T-helper 17 cell (primary cell): ENCODE measurements around the gene PRPS1. TPM values are rescaled to one million over a fixed set of nuclear protein-coding genes. Genes with fewer than 3 reads are reported as not detected.
"Not testable (repeated sequence)": the region's sequence is repeated elsewhere in the genome, so short reads cannot be mapped to it uniquely, and the experiment has no call there.

Source experiments
- ATAC-seq: fragments of 150-1000 bp; cut with Tn5 transposase; 2 replicates; pipeline ENCODE4 v1.10.0; 2021; ENCODE audit warnings: mild to moderate bottlenecking, moderate library complexity
- DNase-seq, 3 donors: peaks; one replicate each; pipeline versions ENCODE4 v3.0.0 to v3.0.0-alpha.2; 2020 to 2021
- H3K9me3 ChIP-seq: one replicate; pipeline ENCODE4 v1.7.0; 2013; ENCODE audit warnings: low read length, mild to moderate bottlenecking; ENCODE audit not compliant: control insufficient read depth, poor library complexity, severe bottlenecking
- H3K27ac Mint-ChIP-seq: one replicate; pipeline ENCODE4 v1.8.0; 2022; ENCODE audit warnings: mild to moderate bottlenecking, moderate library complexity, mixed read lengths
- H3K27me3 Mint-ChIP-seq: one replicate; pipeline ENCODE4 v1.8.0; 2022; ENCODE audit warnings: mixed read lengths
- H3K36me3 Mint-ChIP-seq: one replicate; pipeline ENCODE4 v1.8.0; 2022; ENCODE audit warnings: low read depth, mixed read lengths
- H3K4me1 Mint-ChIP-seq: one replicate; pipeline ENCODE4 v1.8.0; 2022; ENCODE audit warnings: mild to moderate bottlenecking, mixed read lengths
- H3K4me3 Mint-ChIP-seq: one replicate; pipeline ENCODE4 v1.8.0; 2022; ENCODE audit warnings: mild to moderate bottlenecking, moderate library complexity, mixed read lengths
- total RNA-seq, 4 donors: library from RNA in 2 of 4; stranded (reverse) in 2 of 4; gene quantifications; one replicate each; pipeline ENCODE4 v1.2.3 and lab custom pipeline; 2022 to 2026

Gene PRPS1
- total RNA-seq, 2 donors from 2014 or later, result 68.9 to 69.1 TPM

GRCh38 chrX:107654872-107655761 is 26.8 kb downstream of the PRPS1 start:
- peak overlapping the region; percentile 64 for H3K4me3 Mint-ChIP-seq
- H3K4me1 Mint-ChIP-seq, result peaks cover 11% of the 10 kb centered on the region
- H3K36me3 Mint-ChIP-seq, result peaks cover 3% of the 10 kb centered on the region
- H3K9me3 ChIP-seq, result no peaks in the 10 kb centered on the region
- DNase-seq (peak; percentile 48 to 61 (median 50)), ATAC-seq (peak; percentile 90)
- H3K27me3 Mint-ChIP-seq, result no peaks in the 10 kb centered on the region
- H3K27ac Mint-ChIP-seq, result peak overlapping the region; percentile 88

GRCh38 chrX:107656978-107657377 is 28.7 kb downstream of the PRPS1 start:
- DNase-seq (no peak), ATAC-seq (no peak)
- H3K4me1 Mint-ChIP-seq, result peaks cover 11% of the 10 kb centered on the region
- H3K27ac Mint-ChIP-seq, result peak overlapping the region; percentile 84
- no peaks in the 10 kb centered on the region for H3K36me3 Mint-ChIP-seq
- H3K4me3 Mint-ChIP-seq, result no peak overlapping the region
- no peaks in the 10 kb centered on the region for H3K27me3 Mint-ChIP-seq
- no peaks in the 10 kb centered on the region for H3K9me3 ChIP-seq

- peaks cover 13% of the 10 kb centered on the region for H3K4me1 Mint-ChIP-seq
- H3K36me3 Mint-ChIP-seq, result no peaks in the 10 kb centered on the region
- DNase-seq (no peak), ATAC-seq (no peak)
- H3K27me3 Mint-ChIP-seq, result no peaks in the 10 kb centered on the region
- H3K27ac Mint-ChIP-seq, result no peak overlapping the region
- H3K4me3 Mint-ChIP-seq, result no peak overlapping the region
- H3K9me3 ChIP-seq, result no peaks in the 10 kb centered on the region
Observed at GRCh38 chrX:107658660-107659059, 30.4 kb downstream of the PRPS1 start.

GRCh38 chrX:107659286-107659685 is 31.0 kb downstream of the PRPS1 start:
- Mint-ChIP-seq H3K27me3 (no peaks in the 10 kb centered on the region), H3K4me3 (no peak overlapping the region), H3K27ac (no peak overlapping the region), H3K4me1 (peaks cover 13% of the 10 kb centered on the region), H3K36me3 (no peaks in the 10 kb centered on the region)
- DNase-seq (no peak), ATAC-seq (no peak)
- H3K9me3 ChIP-seq, result no peaks in the 10 kb centered on the region

- Mint-ChIP-seq H3K4me1 (peaks cover 13% of the 10 kb centered on the region), H3K4me3 (no peak overlapping the region), H3K36me3 (no peaks in the 10 kb centered on the region), H3K27me3 (no peaks in the 10 kb centered on the region), H3K27ac (no peak overlapping the region)
- H3K9me3 ChIP-seq, result no peaks in the 10 kb centered on the region
- DNase-seq, result no peak
- ATAC-seq, result peak; percentile 44
Observed at GRCh38 chrX:107659768-107660167, 31.5 kb downstream of the PRPS1 start.

GRCh38 chrX:107662145-107662544 is 33.8 kb downstream of the PRPS1 start:
- no peak for DNase-seq
- peaks cover 9% of the 10 kb centered on the region for H3K4me1 Mint-ChIP-seq
- H3K27me3 Mint-ChIP-seq, result no peaks in the 10 kb centered on the region
- H3K4me3 Mint-ChIP-seq, result no peak overlapping the region
- no peak overlapping the region for H3K27ac Mint-ChIP-seq
- ATAC-seq, result no peak
- no peaks in the 10 kb centered on the region for H3K36me3 Mint-ChIP-seq
- no peaks in the 10 kb centered on the region for H3K9me3 ChIP-seq

- DNase-seq (no peak), ATAC-seq (no peak)
- Mint-ChIP-seq H3K4me3 (no peak overlapping the region), H3K27ac (no peak overlapping the region), H3K4me1 (peaks cover 15% of the 10 kb centered on the region), H3K27me3 (no peaks in the 10 kb centered on the region), H3K36me3 (peaks cover 5% of the 10 kb centered on the region)
- H3K9me3 ChIP-seq, result no peaks in the 10 kb centered on the region
Observed at GRCh38 chrX:107662824-107663223, 34.5 kb downstream of the PRPS1 start.

- DNase-seq, result no peak
- H3K4me3 Mint-ChIP-seq, result no peak overlapping the region
- H3K27me3 Mint-ChIP-seq, result no peaks in the 10 kb centered on the region
- no peak for ATAC-seq
- peak overlapping the region; percentile 21 for H3K27ac Mint-ChIP-seq
- peaks cover 17% of the 10 kb centered on the region for H3K4me1 Mint-ChIP-seq
- no peaks in the 10 kb centered on the region for H3K9me3 ChIP-seq
- H3K36me3 Mint-ChIP-seq, result peaks cover 5% of the 10 kb centered on the region
Observed at GRCh38 chrX:107666931-107667330, 38.6 kb downstream of the PRPS1 start.

- H3K27me3 Mint-ChIP-seq, result no peaks in the 10 kb centered on the region
- DNase-seq, result no peak
- peak overlapping the region; percentile 21 for H3K27ac Mint-ChIP-seq
- no peak overlapping the region for H3K4me3 Mint-ChIP-seq
- H3K9me3 ChIP-seq, result no peaks in the 10 kb centered on the region
- H3K4me1 Mint-ChIP-seq, result peaks cover 17% of the 10 kb centered on the region
- H3K36me3 Mint-ChIP-seq, result peaks cover 5% of the 10 kb centered on the region
- ATAC-seq, result no peak
Observed at GRCh38 chrX:107667426-107667825, 39.1 kb downstream of the PRPS1 start.

- not testable (repeated sequence) for DNase-seq, ATAC-seq, H3K36me3 Mint-ChIP-seq, H3K27me3 Mint-ChIP-seq, H3K27ac Mint-ChIP-seq, H3K9me3 ChIP-seq, H3K4me3 Mint-ChIP-seq
- H3K4me1 Mint-ChIP-seq, result peaks cover 23% of the 10 kb centered on the region
Observed at GRCh38 chrX:107668710-107669109, 40.4 kb downstream of the PRPS1 start.

GRCh38 chrX:107669261-107669660 is 41.0 kb downstream of the PRPS1 start:
- no peak for ATAC-seq
- Mint-ChIP-seq H3K27ac (no peak overlapping the region), H3K4me1 (peaks cover 23% of the 10 kb centered on the region)

GRCh38 chrX:107669885-107670628 is 41.7 kb downstream of the PRPS1 start:
- no peak for ATAC-seq
- Mint-ChIP-seq H3K27ac (no peak overlapping the region), H3K36me3 (peaks cover 5% of the 10 kb centered on the region), H3K4me1 (peaks cover 29% of the 10 kb centered on the region), H3K4me3 (no peak overlapping the region), H3K27me3 (no peaks in the 10 kb centered on the region)
- no peak for DNase-seq
- H3K9me3 ChIP-seq, result no peaks in the 10 kb centered on the region

More at GRCh38 chrX:107669261-107669660, 41.0 kb downstream of the PRPS1 start:
- H3K27me3 Mint-ChIP-seq, result no peaks in the 10 kb centered on the region
- no peak for DNase-seq
- peaks cover 5% of the 10 kb centered on the region for H3K36me3 Mint-ChIP-seq
- no peaks in the 10 kb centered on the region for H3K9me3 ChIP-seq
- no peak overlapping the region for H3K4me3 Mint-ChIP-seq

- H3K9me3 ChIP-seq, H3K27me3 Mint-ChIP-seq, H3K4me3 Mint-ChIP-seq, H3K36me3 Mint-ChIP-seq, DNase-seq, ATAC-seq: not testable (repeated sequence)
- H3K27ac Mint-ChIP-seq, result peak overlapping the region; percentile 16
- H3K4me1 Mint-ChIP-seq, result peaks cover 36% of the 10 kb centered on the region
Observed at GRCh38 chrX:107671256-107671655, 42.9 kb downstream of the PRPS1 start.
